22Rv1 (cell line): ENCODE data around the gene CA14.
"Not testable (repeated sequence)": the region's sequence is repeated elsewhere in the genome, so short reads cannot be mapped to it uniquely, and the experiment has no call there.

Experiments used
- H3K27ac ChIP-seq: fragments of 450-650 bp; 2 replicates; pipeline ENCODE4 v1.5.1; 2017
- CTCF ChIP-seq: fragments of 450-650 bp; IDR thresholded peaks from 2 replicates; pipeline ENCODE4 v1.5.1; 2017; ENCODE audit warnings: mild to moderate bottlenecking
- ZFX ChIP-seq: fragments of 450-650 bp; IDR thresholded peaks from 2 replicates; pipeline ENCODE4 v1.6.1; 2017; ENCODE audit warnings: antibody characterized with exemption, borderline replicate concordance

Gene CA14

GRCh38 chr1:150288382-150288781, 30.8 kb downstream of the CA14 start:
- H3K27ac ChIP-seq, result no peak overlapping the region
- TF ChIP-seq CTCF, result no peak
- TF ChIP-seq ZFX, result no peak

- no peak for TF ChIP-seq ZFX
- TF ChIP-seq CTCF, result no peak
- no peak overlapping the region for H3K27ac ChIP-seq
These were observed 31.2 kb downstream of the CA14 start for GRCh38 chr1:150288822-150289221.

GRCh38 chr1:150293433-150294253, 36.1 kb downstream of the CA14 start, which contains the start of gene MRPS21:
MRPS21 (plus strand) TSS chr1:150293861; CDS start chr1:150294367, 506 bp downstream.
- TF ChIP-seq ZFX (no peak), CTCF (no peak)
- peak within 1 kb of the TSS; percentile 79 for H3K27ac ChIP-seq

GRCh38 chr1:150295476-150295875, 37.9 kb downstream of the CA14 start:
- TF ChIP-seq ZFX (no peak), CTCF (no peak)
- H3K27ac ChIP-seq, result no peak overlapping the region

GRCh38 chr1:150299716-150300115, 42.1 kb downstream of the CA14 start:
- H3K27ac ChIP-seq, result no peak overlapping the region
- no peak for TF ChIP-seq ZFX
- no peak for TF ChIP-seq CTCF

- no peak for TF ChIP-seq ZFX
- no peak for TF ChIP-seq CTCF
- no peak overlapping the region for H3K27ac ChIP-seq
These were observed 44.8 kb downstream of the CA14 start for GRCh38 chr1:150302338-150302737.

- TF ChIP-seq ZFX, result no peak
- TF ChIP-seq CTCF, result no peak
- no peak overlapping the region for H3K27ac ChIP-seq
These were observed 45.3 kb downstream of the CA14 start for GRCh38 chr1:150302902-150303301.

GRCh38 chr1:150308585-150308984, 51.0 kb downstream of the CA14 start:
- H3K27ac ChIP-seq, result not testable (repeated sequence)
